ENCODE measurements around the gene FTO.
A peak's percentile ranks its signal among the peaks of the same experiment; 100 is the strongest.

Gene FTO

GRCh38 chr16:54055864-54056263 lies 351.9 kb downstream of the FTO start:
- no peak for DNase-seq (ENCODE audit: low spot score)

DNA sequence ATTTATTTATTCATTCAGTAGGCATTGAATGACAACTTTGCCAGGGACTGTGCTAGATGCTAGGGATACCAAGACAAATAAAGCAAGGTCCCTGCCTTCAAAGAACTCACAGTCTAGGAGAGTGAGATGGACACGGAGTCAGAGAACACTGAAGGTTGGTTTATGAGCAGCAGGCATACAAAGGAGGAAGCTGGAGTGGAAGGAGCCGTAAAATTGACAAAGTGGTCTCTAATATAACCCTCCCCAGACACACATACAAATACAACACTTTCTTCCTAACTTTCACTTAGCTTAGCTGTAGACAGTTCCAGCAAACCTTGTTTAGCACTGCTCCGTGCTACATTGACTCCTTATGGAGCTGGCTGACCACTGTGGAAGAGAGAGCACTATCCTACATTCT lies 353.0 kb downstream of the FTO start:
- DNase-seq (ENCODE audit: low spot score), result no peak

DNA sequence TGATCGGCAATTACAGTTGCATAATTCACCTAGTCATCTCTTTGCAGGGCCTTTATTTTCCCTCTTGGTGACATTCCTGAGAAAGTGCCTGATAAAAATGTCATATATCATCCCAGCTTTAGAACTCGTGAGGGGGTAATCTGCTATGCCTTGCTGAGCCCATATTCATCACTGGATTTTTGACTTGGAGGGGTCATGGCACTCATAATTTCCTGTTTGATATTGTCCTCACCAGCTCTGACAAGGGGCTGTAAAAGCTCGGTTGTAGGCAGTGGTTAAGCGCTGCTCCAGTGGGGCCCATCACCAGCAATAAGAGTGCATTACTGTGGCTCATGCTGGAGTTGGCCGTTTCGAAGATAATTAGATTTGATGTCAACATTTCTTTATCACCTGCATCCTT lies 355.4 kb downstream of the FTO start:
- no peak for DNase-seq (ENCODE audit: low spot score)

DNA sequence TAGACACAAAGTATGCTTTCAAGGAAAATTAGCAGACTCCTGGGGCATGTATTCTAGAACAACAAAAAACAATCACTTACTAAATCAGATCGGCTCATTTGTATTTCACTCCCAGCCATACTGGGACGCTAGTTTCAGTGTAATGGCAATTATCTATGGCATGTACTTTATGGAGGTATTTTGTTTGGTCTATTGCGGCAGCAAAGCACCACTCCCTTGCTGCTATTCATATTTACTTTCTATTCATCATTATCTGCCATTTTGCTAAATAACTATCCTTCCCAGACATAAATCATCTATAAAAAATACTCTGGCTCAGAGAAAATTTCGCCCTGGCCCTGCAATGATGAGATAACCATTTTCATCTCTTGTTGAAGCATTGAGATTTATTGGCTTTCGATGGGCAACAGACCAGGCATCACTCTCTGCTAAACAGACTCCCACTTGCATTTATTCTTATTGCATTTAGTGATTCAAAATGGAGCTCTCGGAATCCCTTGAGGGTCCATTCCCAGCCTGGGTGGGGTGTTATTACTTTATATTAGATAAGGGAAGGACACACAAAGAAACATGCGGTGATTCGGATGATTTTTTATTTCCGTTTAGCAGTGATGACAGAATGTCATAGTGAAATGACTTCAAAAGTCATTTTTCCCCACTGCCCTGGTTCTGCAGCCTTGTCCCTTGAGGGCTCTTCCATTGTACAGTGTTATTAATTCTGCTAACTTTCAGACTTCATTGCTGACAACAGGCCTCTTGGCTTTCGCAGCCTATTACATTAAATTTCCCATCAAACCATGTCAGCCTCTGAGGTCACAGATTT lies 356.9 kb downstream of the FTO start:
- DNase-seq (ENCODE audit: low spot score), result no peak

- DNase-seq (ENCODE audit: low spot score), result no peak
These were observed 357.5 kb downstream of the FTO start for GRCh38 chr16:54061454-54061853.

- DNase-seq (ENCODE audit: low spot score), result peak; percentile 30
These were observed 358.7 kb downstream of the FTO start for GRCh38 chr16:54062361-54063278.

DNA sequence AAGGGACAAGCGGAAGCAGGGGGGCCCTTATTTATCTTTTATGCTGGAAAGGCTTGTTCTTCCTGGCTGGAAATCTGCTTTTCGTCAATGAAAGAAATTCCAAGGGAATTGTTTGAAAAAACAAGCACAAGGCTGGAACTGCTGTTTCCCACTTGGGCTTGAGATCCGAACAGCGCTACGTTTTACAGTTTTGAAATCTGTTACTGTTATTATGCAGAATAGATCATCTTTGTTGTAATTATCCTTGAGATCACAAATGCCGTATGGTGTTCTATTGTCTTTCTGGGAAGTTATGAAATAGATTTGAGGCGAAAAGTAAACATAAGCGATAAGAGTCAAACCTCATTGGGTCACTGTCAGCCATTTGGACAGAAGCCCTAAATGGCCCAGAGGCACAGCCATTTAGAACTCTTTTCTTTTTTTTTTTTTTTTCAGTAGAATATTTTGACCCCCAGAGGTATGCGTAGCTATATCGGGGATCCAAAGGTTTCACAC lies 359.4 kb downstream of the FTO start:
- DNase-seq (ENCODE audit: low spot score), result no peak

GRCh38 chr16:54066451-54067105 lies 362.6 kb downstream of the FTO start:
- no peak for DNase-seq (ENCODE audit: low spot score)

DNA sequence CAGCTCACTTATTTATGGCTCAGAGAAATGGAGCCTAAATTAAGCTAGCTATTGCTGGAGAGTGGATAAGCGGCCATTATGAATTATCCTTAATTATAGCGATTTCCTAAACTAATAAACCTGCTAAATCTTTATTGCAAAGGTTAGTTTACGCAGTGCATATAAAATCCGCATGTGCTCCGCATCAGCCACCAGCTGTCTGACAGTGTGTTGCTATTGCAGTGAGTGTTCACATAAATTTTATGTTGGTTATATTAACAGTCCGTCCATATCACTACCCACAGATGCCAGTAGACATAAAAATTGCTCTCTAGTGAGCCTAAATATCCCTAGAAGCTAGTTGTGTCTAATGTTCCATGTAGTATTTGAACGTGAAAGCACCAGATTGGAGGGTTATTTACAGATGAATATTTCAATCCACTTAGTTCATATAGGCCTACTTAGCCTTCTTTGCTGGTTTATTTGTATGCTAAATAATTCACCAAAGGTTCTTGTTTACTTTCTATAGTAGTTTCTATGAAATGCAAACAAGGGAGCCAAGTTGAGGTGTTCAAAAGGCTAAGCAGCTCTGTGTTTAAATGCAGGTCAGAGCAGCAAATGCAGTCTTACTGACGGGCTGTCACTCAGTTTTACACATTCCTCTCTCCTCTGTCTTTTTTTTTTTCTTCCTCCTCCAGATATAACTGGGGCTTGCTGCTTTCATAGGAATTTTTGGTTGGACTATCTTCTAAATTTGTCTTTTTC lies 363.5 kb downstream of the FTO start:
- DNase-seq (ENCODE audit: low spot score), result no peak

GRCh38 chr16:54068212-54068611 lies 364.3 kb downstream of the FTO start:
- DNase-seq (ENCODE audit: low spot score), result no peak

DNA sequence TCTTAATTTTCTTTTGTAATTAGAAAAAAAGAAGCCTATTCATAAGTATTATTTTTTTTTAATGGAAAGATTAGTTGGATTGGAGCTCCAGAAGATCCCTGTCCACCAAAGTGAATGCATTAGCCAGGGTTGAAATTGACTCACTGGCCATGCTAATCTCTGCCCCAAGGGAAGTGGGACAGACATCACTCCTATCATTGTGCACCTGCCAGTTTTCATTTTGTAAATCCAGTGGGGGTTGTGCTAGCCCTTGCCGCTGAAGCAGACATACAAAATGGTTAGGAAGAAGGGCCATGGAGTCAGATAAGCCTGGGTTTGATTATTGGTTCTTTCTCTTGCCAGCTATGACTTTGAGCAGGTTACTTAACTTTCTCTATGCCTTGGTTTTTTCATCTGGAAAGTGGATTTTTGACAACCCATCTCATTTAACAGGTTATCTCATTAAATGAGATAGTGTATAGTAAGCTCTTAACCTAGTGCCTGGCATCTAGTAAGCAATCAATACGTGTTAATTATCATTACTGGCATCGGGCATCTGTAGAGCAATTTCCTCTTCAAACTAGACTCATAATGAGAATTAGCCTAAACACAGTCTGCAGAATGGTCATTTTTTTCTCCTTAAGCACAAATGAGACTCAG lies 365.8 kb downstream of the FTO start:
- no peak for DNase-seq (ENCODE audit: low spot score)

- no peak for DNase-seq (ENCODE audit: low spot score)
These were observed 366.9 kb downstream of the FTO start for GRCh38 chr16:54070789-54071343.

- no peak for DNase-seq (ENCODE audit: low spot score)
These were observed 367.6 kb downstream of the FTO start for GRCh38 chr16:54071514-54071913.

DNA sequence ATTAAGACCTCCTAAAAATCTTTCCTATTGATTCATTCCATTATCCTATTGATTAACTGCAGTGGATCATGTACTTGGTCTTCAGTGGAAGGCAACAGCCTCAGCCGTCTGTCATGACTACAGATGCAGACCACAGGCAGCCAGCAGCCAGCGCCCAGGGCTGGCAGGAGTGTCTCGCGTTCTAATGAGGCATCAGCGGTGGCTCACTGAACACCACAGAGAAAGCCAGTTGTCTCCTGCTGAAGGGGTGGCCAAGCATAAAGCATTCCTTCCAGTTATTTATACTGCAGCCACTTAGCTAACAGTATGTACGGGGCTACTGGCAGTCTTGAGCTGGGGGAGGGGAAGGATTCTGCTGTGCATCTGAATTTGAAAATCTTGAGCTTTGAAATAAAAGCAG lies 368.3 kb downstream of the FTO start:
- no peak for DNase-seq (ENCODE audit: low spot score)

GRCh38 chr16:54073356-54073755 lies 369.4 kb downstream of the FTO start:
- no peak for DNase-seq (ENCODE audit: low spot score)

GRCh38 chr16:54075446-54075845 lies 371.5 kb downstream of the FTO start:
- no peak for DNase-seq (ENCODE audit: low spot score)

GRCh38 chr16:54076006-54076504 lies 372.1 kb downstream of the FTO start:
- no peak for DNase-seq (ENCODE audit: low spot score)

DNA sequence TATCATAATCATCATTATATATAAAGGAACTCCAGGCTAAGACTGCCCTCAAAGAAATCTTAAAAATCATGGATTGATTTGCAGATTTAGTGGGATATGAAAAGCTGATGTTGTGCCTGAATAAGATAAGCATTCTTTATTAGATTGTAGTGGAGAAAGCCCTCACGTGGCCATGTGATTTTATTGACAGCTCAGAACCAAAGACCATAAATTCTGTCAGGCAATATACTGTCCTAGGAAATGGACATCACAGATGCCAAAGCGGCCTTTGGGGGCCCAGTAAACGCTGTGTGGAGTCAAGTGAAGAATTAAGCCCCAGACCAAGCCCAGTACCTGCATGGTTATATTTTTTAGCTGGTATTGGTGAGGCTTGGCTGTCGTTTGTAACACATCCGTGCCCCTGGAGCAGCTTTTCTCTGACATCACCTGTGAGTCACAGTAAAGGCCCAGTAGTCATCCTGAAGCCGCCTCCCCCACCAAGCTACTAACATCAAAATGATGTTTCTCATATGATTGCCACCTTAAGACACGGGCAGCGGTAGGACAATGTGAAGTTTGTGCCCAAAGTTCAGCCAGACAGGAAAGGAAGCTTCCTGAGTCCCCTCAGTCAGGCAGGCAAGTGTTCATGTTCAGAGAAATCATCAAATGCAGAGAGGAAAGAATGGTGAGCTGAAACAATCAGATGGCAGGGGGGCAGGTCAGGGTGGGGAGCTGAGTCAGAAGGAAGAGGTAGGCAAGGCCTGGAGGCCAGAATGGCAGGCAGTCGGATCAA lies 373.3 kb downstream of the FTO start:
- DNase-seq (ENCODE audit: low spot score), result no peak

- DNase-seq (ENCODE audit: low spot score), result no peak
These were observed 376.6 kb downstream of the FTO start for GRCh38 chr16:54080524-54081008.

- DNase-seq (ENCODE audit: low spot score), result no peak
These were observed 382.8 kb downstream of the FTO start for GRCh38 chr16:54086791-54087190.

Data from globus pallidus (tissue), 1 donor.